Measurements from ENCODE around the gene CGN. TPM values are rescaled to one million over a fixed set of nuclear protein-coding genes. Genes with fewer than 3 reads are reported as not detected.

CGN gene
- total RNA-seq, 8 experiments from 2014 or later, result 0.20 to 4.4 (median 1.6) TPM

DNA sequence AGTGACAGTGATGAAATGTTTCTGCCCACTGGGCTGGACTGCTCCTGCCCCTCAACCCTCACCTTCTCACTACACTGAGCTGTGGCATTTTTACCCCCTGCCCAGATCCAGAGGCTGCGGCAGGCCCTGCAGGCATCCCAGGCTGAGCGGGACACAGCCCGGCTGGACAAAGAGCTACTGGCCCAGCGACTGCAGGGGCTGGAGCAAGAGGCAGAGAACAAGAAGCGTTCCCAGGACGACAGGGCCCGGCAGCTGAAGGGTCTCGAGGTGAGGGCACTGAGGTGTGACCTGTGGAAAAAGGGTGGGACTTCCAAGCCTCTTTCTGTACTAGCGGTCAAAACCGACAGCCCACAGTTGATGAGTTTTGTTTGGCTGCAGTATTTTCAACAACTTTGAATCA is 22.7 kb downstream of the CGN start:
- Histone ChIP-seq H3K4me1 (replicated peaks in 1 of 2) (no peaks in the 10 kb centered on the region), H3K4me3 (no peak overlapping the region), H3K27ac (no peak overlapping the region)
- in situ Hi-C loops (cut with MboI; ENCODE audit: low pct_unique_long_range_greater_than_20kb in 2 of 9, low sequenced_read_pairs in 9 of 9, unreplicated experiment in 9 of 9), result no loop called here
- ATAC-seq (replicated peaks in 6 of 8), result no peak
- WGBS, 10 experiments, result 67 to 88% (median 79%) methylated on average over 1 to 10 of the region's 10 CpGs; no CpG with 5 or more reads in 3 of the 10 experiments

GRCh38 chr1:151534662-151535278 is 23.6 kb downstream of the CGN start:
- ATAC-seq (replicated peaks in 6 of 8), result peak in 6 of 8 experiments; percentile 8 to 47 (median 26)
- no peak overlapping the region for H3K27ac ChIP-seq
- H3K4me1 ChIP-seq (replicated peaks in 1 of 2), result peaks cover 7% of the 10 kb centered on the region in 2 donors
- WGBS, 10 experiments, result 14 to 85% (median 41%) methylated on average over 1 to 11 of the region's 12 CpGs; no CpG with 5 or more reads in 2 of the 10 experiments
- no peak overlapping the region for H3K4me3 ChIP-seq
- in situ Hi-C loops (cut with MboI; ENCODE audit: low pct_unique_long_range_greater_than_20kb in 2 of 9, low sequenced_read_pairs in 9 of 9, unreplicated experiment in 9 of 9), result no loop called here

DNA sequence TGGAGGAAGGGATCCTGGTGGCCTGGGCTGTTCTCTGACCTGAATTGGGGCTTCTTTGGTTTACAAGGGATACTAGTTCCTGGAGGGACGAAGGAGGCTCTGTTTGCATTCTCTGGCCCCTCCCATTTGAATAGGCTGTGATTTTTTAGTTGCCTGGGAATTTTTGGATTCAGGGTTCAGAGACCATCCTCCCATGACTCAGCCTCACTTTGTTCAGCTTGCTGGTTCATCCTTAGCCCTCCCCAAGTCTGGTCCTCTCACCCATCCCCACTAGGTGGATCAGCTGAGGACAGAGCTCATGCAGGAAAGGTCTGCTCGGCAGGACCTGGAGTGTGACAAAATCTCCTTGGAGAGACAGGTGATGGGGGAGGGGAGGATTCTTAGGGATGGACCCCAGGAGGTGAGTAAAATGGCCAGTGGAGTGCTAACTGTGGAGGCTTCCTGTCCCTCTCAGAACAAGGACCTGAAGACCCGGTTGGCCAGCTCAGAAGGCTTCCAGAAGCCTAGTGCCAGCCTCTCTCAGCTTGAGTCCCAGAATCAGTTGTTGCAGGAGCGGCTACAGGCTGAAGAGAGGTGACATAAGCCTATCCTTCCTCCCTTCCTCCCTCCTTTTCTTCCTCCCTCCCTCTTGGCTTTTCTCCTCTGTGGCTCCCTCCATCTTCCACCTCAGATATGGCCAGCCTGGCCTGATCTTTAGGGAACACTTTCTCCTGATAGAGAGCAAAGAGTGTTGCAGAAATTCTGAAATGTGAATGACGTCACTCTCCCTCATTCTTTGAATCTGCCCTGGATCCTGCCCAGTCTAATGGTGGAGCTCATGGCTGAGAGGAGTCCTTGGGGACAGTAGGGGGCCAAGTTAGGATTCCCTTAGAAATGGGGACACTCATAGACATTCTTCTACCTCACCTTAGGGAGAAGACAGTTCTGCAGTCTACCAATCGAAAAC is 24.4 kb downstream of the CGN start:
- in situ Hi-C loops (cut with MboI; ENCODE audit: low pct_unique_long_range_greater_than_20kb in 2 of 9, low sequenced_read_pairs in 9 of 9, unreplicated experiment in 9 of 9), result no loop called here
- H3K4me3 ChIP-seq, result no peak overlapping the region
- WGBS, 10 experiments, result 20 to 97% (median 82%) methylated on average over 1 to 6 of the region's 6 CpGs; no CpG with 5 or more reads in 3 of the 10 experiments

DNA sequence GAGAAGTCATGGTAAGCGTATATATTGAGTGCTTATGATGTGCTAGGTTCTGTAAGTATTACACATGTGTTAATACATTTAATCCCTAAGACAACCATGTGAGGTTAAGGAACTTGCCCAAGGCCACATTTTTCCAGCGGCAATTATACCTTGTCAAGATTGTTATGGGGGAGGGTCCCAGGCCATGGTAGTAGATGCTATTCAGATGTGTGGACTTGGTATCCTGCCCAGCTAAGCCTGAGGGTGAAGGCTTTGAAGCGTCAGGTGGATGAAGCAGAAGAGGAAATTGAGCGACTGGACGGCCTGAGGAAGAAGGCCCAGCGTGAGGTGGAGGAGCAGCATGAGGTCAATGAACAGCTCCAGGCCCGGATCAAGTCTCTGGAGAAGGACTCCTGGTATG is 25.3 kb downstream of the CGN start:
- 60 to 100% (median 87%) methylated on average over 1 to 6 of the region's 7 CpGs; no CpG with 5 or more reads in 2 of the 10 experiments for WGBS, 10 experiments
- no peak for ATAC-seq (replicated peaks in 6 of 8)
- Histone ChIP-seq H3K27ac (no peak overlapping the region), H3K4me3 (no peak overlapping the region), H3K4me1 (replicated peaks in 1 of 2) (peaks cover 10 to 11% of the 10 kb centered on the region in 2 donors)
- in situ Hi-C loops (cut with MboI; ENCODE audit: low pct_unique_long_range_greater_than_20kb in 2 of 9, low sequenced_read_pairs in 9 of 9, unreplicated experiment in 9 of 9), result no loop called here

More for the DNA sequence above, 24.4 kb downstream of the CGN start:
- Histone ChIP-seq H3K27ac (no peak overlapping the region), H3K4me1 (replicated peaks in 1 of 2) (peaks cover 7 to 9% of the 10 kb centered on the region in 2 donors)
- ATAC-seq (replicated peaks in 6 of 8), result no peak

DNA sequence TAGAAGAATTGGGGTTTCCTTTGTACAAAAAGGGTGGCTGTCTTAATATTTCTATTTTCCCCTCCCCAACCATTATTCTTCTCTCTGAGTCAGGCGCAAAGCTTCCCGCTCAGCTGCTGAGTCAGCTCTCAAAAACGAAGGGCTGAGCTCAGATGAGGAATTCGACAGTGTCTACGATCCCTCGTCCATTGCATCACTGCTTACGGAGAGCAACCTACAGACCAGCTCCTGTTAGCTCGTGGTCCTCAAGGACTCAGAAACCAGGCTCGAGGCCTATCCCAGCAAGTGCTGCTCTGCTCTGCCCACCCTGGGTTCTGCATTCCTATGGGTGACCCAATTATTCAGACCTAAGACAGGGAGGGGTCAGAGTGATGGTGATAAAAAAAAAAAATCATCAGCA is 25.9 kb downstream of the CGN start:
- ATAC-seq (replicated peaks in 6 of 8), result peak in 4 of 8 experiments; percentile 6 to 13 (median 11)
- 18 to 100% (median 80%) methylated on average over 1 to 9 of the region's 9 CpGs; no CpG with 5 or more reads in 3 of the 10 experiments for WGBS, 10 experiments
- in situ Hi-C loops (cut with MboI; ENCODE audit: low pct_unique_long_range_greater_than_20kb in 2 of 9, low sequenced_read_pairs in 9 of 9, unreplicated experiment in 9 of 9), result no loop called here

DNA sequence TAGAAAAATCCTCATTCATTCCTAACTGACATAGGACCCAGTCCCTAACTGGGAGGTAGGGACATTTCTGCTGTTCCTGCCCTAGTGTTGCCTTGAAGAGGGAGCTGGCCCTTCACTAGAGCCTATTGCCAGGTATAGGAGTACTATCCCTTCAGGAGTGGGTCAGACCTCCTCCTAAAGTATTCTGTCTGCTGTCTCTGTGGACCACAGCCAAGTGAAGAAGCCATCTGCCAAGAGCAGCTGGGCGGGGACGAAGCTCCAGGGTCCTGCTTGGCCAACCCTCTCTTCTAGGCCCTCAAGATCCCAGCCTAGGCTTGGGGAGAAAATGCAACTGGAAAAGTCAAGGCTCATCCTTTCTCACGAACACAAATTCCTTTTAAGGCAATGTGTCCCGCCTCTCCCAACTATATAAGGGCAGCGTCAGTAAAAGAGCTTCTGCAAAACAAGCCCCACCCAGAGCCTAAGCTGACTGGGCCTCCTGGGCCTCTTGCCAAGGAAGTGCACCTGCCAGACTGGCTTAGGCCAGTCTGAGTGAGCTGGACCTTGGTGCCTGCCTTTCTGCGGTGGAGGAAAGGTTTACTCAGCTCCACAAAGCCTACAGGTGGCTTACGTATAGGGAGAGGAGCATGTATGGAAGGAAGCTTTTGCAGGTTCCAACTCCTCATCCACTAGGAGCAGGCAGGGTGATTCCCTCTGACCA is 28.3 kb downstream of the CGN start:
- ATAC-seq (replicated peaks in 6 of 8), result peak; percentile 63 to 80 (median 76)
- H3K4me1 ChIP-seq (replicated peaks in 1 of 2), result peaks cover 27 to 28% of the 10 kb centered on the region in 2 donors
- WGBS, 10 experiments, result 0 to 61% (median 17%) methylated on average over 1 to 7 of the region's 7 CpGs; no CpG with 5 or more reads in 4 of the 10 experiments
- in situ Hi-C loops (cut with MboI; ENCODE audit: low pct_unique_long_range_greater_than_20kb in 2 of 9, low sequenced_read_pairs in 9 of 9, unreplicated experiment in 9 of 9), result no loop called here
- peak overlapping the region; percentile 57 to 69 (median 61) for H3K4me3 ChIP-seq
- peak overlapping the region; percentile 5 to 88 for H3K27ac ChIP-seq

More for the DNA sequence above, 25.9 kb downstream of the CGN start:
- no peak overlapping the region for H3K4me3 ChIP-seq
- H3K27ac ChIP-seq, result no peak overlapping the region
- H3K4me1 ChIP-seq (replicated peaks in 1 of 2), result peaks cover 17% of the 10 kb centered on the region in 2 donors

DNA sequence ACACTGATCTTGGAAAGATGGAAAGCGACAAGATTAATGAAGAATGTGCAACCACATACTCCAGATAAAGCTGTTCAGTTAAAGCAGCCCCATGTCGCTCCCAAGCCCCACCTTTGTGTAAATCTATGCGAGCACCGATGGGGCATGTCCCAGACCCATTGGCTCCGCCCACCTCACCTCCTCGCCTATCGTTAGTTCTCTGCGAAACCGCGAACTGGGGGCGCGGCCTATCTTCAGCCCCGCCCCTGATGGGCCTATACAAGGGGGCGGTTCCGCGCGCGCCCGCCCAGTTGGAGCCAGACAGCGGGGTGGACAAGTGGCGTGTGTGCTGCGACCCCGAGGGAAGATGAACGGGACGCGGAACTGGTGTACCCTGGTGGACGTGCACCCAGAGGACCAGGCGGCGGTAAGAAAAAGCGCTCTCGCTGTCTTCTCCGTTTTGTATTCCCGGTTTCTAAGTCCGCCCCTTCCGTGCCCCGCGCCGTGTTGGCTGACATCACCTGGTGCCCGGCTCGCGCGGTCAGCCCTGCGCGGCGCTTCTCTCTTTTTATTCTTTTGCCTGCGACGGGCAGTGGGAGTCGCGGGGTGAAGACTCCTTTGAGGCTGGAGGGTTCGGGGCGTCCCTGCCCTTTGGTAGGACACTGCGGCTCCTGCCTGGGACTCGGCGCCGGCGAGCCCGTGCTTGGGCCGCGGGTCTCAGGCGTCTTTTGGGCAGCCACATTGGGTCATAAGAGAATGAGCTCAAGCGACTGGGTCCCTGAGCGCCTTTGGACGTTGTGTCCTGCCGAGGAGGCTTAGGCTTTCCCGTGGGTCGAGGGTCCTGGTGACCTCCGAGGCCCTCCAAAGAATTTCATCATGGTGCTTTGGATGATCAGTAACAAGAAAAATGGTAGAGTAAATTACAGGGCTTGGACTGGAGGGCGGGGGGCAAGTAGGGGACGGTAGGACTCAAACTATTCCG is 29.1 kb downstream of the CGN start, which contains the start of gene TUFT1:
TSS of gene TUFT1 (plus strand) at position 289 of the 961 bp plus-strand sequence. CDS start at position 347, 58 bp downstream.
- Histone ChIP-seq H3K4me1 (replicated peaks in 1 of 2) (peaks cover 27 to 28% of the 10 kb centered on the region in 2 donors), H3K4me3 (peak within 1 kb of the TSS; percentile 57 to 69 (median 61)), H3K27ac (peak within 1 kb of the TSS; percentile 49 to 88)
- WGBS, 10 experiments, result 0 to 7% (median 3%) methylated on average over 2 to 41 of the region's 70 CpGs; no CpG with 5 or more reads in 5 of the 10 experiments
- ATAC-seq (replicated peaks in 6 of 8), result peak; percentile 67 to 89 (median 87)
- in situ Hi-C loops (cut with MboI; ENCODE audit: low pct_unique_long_range_greater_than_20kb in 2 of 9, low sequenced_read_pairs in 9 of 9, unreplicated experiment in 9 of 9), result no loop called here

DNA sequence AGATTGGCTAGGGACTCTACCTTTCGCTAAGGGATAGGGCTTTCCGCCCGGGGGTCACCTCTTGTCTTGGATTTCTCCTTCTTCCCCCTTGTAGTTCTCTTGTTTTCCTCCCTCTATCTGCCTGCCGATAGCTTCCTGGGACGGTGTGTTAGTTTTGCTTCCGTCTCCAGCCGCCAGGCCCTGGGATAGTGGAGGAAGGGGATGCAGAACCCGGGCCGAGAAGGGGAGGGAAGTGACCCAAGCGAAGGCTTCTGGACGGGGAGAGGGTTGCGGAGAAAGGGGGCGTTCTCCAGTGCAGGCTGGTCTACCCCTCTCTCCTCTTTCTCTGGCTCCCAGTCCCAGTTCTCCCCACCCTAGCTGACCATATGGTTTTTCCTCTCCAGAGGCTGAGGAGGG is 29.8 kb downstream of the CGN start:
- in situ Hi-C loops (cut with MboI; ENCODE audit: low pct_unique_long_range_greater_than_20kb in 2 of 9, low sequenced_read_pairs in 9 of 9, unreplicated experiment in 9 of 9), result no loop called here
- peak overlapping the region; percentile 57 to 69 (median 61) for H3K4me3 ChIP-seq
- ATAC-seq (replicated peaks in 6 of 8), result no peak
- WGBS, 10 experiments, result 0 to 80% (median 5%) methylated on average over 1 to 12 of the region's 13 CpGs; no CpG with 5 or more reads in 3 of the 10 experiments
- peaks cover 27 to 28% of the 10 kb centered on the region in 2 donors for H3K4me1 ChIP-seq (replicated peaks in 1 of 2)
- peak overlapping the region in 1 of 2 donors; percentile 88 for H3K27ac ChIP-seq

- in situ Hi-C loops (cut with MboI; ENCODE audit: low pct_unique_long_range_greater_than_20kb in 2 of 9, low sequenced_read_pairs in 9 of 9, unreplicated experiment in 9 of 9), result no loop called here
- Histone ChIP-seq H3K27ac (no peak overlapping the region), H3K4me1 (replicated peaks in 1 of 2) (peaks cover 27 to 28% of the 10 kb centered on the region in 2 donors), H3K4me3 (peak overlapping the region; percentile 57 to 69 (median 61))
- ATAC-seq (replicated peaks in 6 of 8), result no peak
- 34 to 83% (median 75%) methylated on average over 1 to 5 of the region's 5 CpGs for WGBS, 10 experiments
Observed at GRCh38 chr1:151541752-151542151, 30.6 kb downstream of the CGN start.

DNA sequence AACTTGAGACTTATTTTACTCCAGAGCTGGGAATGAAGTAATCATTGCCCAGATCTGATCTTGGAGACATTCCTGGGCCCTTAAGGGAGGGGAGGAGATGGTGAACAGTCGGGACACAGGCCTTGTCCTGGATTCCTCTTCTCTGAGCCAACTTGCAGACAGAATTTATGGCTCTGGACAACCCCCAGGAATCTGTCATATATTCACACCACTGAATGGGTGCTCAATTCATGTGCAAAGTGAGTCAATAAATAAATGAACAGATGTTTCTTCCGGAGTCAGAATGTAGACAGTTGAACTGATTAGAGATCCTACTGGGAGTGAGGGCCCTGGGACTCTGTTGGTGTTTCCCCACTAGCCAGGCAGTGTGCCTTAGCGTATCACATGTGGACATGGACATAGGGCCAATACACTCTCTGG is 31.5 kb downstream of the CGN start:
- Histone ChIP-seq H3K4me3 (peak overlapping the region in 1 of 5 donors; percentile 68), H3K4me1 (replicated peaks in 1 of 2) (peaks cover 27 to 28% of the 10 kb centered on the region in 2 donors), H3K27ac (no peak overlapping the region)
- 0 to 45% (median 6%) methylated on average over 1 to 3 of the region's 3 CpGs; no CpG with 5 or more reads in 2 of the 10 experiments for WGBS, 10 experiments
- peak in 6 of 8 experiments; percentile 1 to 6 (median 2) for ATAC-seq (replicated peaks in 6 of 8)
- in situ Hi-C loops (cut with MboI; ENCODE audit: low pct_unique_long_range_greater_than_20kb in 2 of 9, low sequenced_read_pairs in 9 of 9, unreplicated experiment in 9 of 9), result no loop called here

DNA sequence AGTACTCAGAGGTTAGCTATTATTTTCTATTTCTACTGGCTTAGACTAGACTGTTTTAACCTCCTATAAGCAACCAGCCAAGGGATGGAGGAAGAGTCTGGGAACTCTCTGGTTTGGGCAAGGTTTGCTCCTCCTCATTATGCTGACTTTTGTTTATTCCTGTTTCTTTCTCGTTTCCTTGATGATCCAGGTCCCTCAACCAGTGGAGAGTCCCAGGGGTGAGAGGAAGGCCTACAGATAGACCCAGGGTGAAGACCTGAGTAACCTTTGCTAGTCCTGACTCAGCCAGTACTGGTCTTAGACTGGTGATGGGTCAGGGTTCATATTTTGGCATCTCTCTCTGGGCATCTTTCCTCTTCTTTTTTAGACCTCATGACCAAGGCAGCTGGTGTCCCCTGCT is 34.4 kb downstream of the CGN start:
- ATAC-seq (replicated peaks in 6 of 8), result no peak
- Histone ChIP-seq H3K4me3 (no peak overlapping the region), H3K4me1 (replicated peaks in 1 of 2) (peaks cover 19 to 21% of the 10 kb centered on the region in 2 donors), H3K27ac (no peak overlapping the region)
- whole genome bisulfite sequencing, 10 experiments, result 14 to 88% (median 71%) methylated on average over 1 of the region's 1 CpG; no CpG with 5 or more reads in 4 of the 10 experiments
- in situ Hi-C loops (cut with MboI; ENCODE audit: low pct_unique_long_range_greater_than_20kb in 2 of 9, low sequenced_read_pairs in 9 of 9, unreplicated experiment in 9 of 9), result no loop called here
